ENCODE results near the gene MYCN. TPM values are rescaled to one million over a fixed set of nuclear protein-coding genes. Genes with fewer than 3 reads are reported as not detected.

Gene MYCN
- total and polyA plus RNA-seq, 2 of the 13 experiments (the other 11 are each of a cell fraction or from before 2014, with no cell fraction given) = not detected

DNA sequence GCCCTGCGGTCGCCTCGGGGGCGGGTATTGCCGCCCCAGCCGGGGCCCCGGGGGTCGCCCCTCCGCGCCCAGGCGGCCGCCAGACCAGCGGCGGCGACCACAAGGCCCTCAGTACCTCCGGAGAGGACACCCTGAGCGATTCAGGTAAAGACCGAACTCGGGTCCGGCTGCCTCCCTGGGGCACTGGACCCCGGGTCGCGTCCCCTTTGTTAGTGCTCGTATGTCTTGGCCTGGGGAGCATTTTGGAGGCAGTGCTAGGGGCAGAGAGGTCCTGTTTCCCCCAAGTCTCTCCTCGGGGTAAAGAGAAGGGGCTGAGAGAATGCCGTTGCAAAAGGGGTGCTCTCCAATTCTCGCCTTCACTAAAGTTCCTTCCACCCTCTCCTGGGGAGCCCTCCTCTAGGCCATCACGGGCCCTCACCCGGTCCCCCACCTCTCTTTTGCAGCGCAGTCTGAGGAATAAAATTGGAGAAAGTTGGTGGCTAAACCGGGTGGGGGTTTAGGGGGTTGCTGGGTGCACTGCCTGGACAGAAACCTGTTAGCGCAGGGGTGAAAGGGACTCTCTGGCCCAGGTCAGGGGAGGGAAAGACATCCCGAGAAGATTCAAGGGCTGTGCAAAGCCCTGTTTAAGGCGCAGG is 2.5 kb downstream of the MYCN start (continued):
- TF ChIP-seq ZSCAN5A (CRISPR knock-in tag; IDR thresholded peaks at IDR 0.05; ENCODE audit: borderline replicate concordance) (no peak), ZNF24 (IDR thresholded peaks at IDR 0.05) (no peak), ZNF788 (CRISPR knock-in tag; IDR thresholded peaks at IDR 0.05; ENCODE audit: borderline replicate concordance) (no peak), ZNF629 (CRISPR knock-in tag; conservative IDR thresholded peaks at IDR 0.05) (no peak), ZNF746 (CRISPR knock-in tag; IDR thresholded peaks at IDR 0.05) (no peak), MLX (CRISPR knock-in tag; IDR thresholded peaks at IDR 0.05) (no peak), EZH2 (conservative IDR thresholded peaks at IDR 0.05; ENCODE audit: low read depth, low read length) (peak; percentile 97), CEBPG (CRISPR knock-in tag; IDR thresholded peaks at IDR 0.05) (no peak), MEIS1 (CRISPR knock-in tag; IDR thresholded peaks at IDR 0.05; ENCODE audit: borderline replicate concordance) (no peak), SP1 (IDR thresholded peaks at IDR 0.05) (no peak), SP1 (CRISPR knock-in tag; IDR thresholded peaks at IDR 0.05) (no peak), ZNF235 (CRISPR knock-in tag; IDR thresholded peaks at IDR 0.05; ENCODE audit: borderline replicate concordance) (no peak), CBX2 (IDR thresholded peaks at IDR 0.05; ENCODE audit: low read depth, low read length) (no peak), CBX2 (CRISPR knock-in tag; IDR thresholded peaks at IDR 0.05; ENCODE audit: low read depth) (no peak), ZNF891 (CRISPR knock-in tag; IDR thresholded peaks at IDR 0.05) (0 out of 2 replicates have a peak, but pooled peaks have one; percentile 26), ZNF510 (CRISPR knock-in tag; IDR thresholded peaks at IDR 0.05; ENCODE audit: low read depth) (no peak), TBL1XR1 (IDR thresholded peaks at IDR 0.05; ENCODE audit: borderline replicate concordance, low read length, partially characterized antibody) (no peak), AGO1 (IDR thresholded peaks at IDR 0.05; ENCODE audit: low read depth, low read length, poor library complexity, severe bottlenecking) (no peak), RBM22 (optimal IDR thresholded peaks at IDR 0.05; ENCODE audit: low read length) (no peak), SCMH1 (CRISPR knock-in tag; IDR thresholded peaks at IDR 0.05; ENCODE audit: borderline replicate concordance) (no peak)
- TF ChIP-seq, protein P1, sequence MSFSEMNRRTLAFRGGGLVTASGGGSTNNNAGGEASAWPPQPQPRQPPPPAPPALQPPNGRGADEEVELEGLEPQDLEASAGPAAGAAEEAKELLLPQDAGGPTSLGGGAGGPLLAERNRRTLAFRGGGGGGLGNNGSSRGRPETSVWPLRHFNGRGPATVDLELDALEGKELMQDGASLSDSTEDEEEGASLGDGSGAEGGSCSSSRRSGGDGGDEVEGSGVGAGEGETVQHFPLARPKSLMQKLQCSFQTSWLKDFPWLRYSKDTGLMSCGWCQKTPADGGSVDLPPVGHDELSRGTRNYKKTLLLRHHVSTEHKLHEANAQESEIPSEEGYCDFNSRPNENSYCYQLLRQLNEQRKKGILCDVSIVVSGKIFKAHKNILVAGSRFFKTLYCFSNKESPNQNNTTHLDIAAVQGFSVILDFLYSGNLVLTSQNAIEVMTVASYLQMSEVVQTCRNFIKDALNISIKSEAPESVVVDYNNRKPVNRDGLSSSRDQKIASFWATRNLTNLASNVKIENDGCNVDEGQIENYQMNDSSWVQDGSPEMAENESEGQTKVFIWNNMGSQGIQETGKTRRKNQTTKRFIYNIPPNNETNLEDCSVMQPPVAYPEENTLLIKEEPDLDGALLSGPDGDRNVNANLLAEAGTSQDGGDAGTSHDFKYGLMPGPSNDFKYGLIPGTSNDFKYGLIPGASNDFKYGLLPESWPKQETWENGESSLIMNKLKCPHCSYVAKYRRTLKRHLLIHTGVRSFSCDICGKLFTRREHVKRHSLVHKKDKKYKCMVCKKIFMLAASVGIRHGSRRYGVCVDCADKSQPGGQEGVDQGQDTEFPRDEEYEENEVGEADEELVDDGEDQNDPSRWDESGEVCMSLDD (CRISPR knock-in tag; IDR thresholded peaks at IDR 0.05; ENCODE audit: borderline replicate concordance) = no peak
- TF ChIP-seq, protein P2, sequence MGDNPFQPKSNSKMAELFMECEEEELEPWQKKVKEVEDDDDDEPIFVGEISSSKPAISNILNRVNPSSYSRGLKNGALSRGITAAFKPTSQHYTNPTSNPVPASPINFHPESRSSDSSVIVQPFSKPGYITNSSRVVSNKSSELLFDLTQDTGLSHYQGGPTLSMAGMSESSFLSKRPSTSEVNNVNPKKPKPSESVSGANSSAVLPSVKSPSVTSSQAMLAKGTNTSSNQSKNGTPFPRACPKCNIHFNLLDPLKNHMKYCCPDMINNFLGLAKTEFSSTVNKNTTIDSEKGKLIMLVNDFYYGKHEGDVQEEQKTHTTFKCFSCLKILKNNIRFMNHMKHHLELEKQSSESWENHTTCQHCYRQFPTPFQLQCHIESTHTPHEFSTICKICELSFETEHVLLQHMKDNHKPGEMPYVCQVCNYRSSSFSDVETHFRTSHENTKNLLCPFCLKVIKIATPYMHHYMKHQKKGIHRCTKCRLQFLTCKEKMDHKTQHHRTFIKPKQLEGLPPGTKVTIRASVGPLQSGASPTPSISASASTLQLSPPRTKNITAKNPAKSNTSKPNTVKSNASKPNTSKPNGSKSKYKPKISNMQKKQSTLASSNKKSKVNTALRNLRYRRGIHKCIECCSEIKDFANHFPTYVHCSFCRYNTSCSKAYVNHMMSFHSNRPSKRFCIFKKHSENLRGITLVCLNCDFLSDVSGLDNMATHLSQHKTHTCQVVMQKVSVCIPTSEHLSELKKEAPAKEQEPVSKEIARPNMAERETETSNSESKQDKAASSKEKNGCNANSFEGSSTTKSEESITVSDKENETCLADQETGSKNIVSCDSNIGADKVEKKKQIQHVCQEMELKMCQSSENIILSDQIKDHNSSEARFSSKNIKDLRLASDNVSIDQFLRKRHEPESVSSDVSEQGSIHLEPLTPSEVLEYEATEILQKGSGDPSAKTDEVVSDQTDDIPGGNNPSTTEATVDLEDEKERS (CRISPR knock-in tag; IDR thresholded peaks at IDR 0.05) = no peak
- TF ChIP-seq, protein P3, sequence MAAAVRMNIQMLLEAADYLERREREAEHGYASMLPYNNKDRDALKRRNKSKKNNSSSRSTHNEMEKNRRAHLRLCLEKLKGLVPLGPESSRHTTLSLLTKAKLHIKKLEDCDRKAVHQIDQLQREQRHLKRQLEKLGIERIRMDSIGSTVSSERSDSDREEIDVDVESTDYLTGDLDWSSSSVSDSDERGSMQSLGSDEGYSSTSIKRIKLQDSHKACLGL (CRISPR knock-in tag; IDR thresholded peaks at IDR 0.05) = no peak

Data from HepG2 (cell line).